Activated naive CD8-positive, alpha-beta T cell treated with anti-CD3 and anti-CD28 coated beads for 36 hours (primary cell): ENCODE measurements around the gene SF3B1. TPM values are rescaled to one million over a fixed set of nuclear protein-coding genes. Genes with fewer than 3 reads are reported as not detected.
"Not testable (repeated sequence)": the region's sequence is repeated elsewhere in the genome, so short reads cannot be mapped to it uniquely, and the experiment has no call there.

Experiments
- DNase-seq: peaks from one replicate; pipeline ENCODE4 v3.0.0; 2021
- H3K27ac Mint-ChIP-seq: one replicate; pipeline ENCODE4 v1.8.0; 2022; ENCODE audit warnings: mild to moderate bottlenecking, moderate library complexity, mixed read lengths
- H3K27me3 Mint-ChIP-seq: one replicate; pipeline ENCODE4 v1.8.0; 2022; ENCODE audit warnings: mild to moderate bottlenecking, mixed read lengths
- H3K36me3 Mint-ChIP-seq: one replicate; pipeline ENCODE4 v1.8.0; 2021; ENCODE audit warnings: mild to moderate bottlenecking, mixed read lengths
- H3K4me1 Mint-ChIP-seq: one replicate; pipeline ENCODE4 v1.8.0; 2021; ENCODE audit warnings: mixed read lengths
- H3K4me3 Mint-ChIP-seq: one replicate; pipeline ENCODE4 v1.8.0; 2022; ENCODE audit warnings: mild to moderate bottlenecking, moderate library complexity, mixed read lengths
- H3K9me3 Mint-ChIP-seq: one replicate; pipeline ENCODE4 v1.8.0; 2022; ENCODE audit warnings: mixed read lengths
- total RNA-seq, 2 experiments: library from RNA; stranded (reverse); gene quantifications; one replicate each; pipeline ENCODE4 v1.2.3, GENCODE V29; 2021

The SF3B1 gene
- total RNA-seq, 2 experiments from 2014 or later = 230 to 241 TPM

DNA sequence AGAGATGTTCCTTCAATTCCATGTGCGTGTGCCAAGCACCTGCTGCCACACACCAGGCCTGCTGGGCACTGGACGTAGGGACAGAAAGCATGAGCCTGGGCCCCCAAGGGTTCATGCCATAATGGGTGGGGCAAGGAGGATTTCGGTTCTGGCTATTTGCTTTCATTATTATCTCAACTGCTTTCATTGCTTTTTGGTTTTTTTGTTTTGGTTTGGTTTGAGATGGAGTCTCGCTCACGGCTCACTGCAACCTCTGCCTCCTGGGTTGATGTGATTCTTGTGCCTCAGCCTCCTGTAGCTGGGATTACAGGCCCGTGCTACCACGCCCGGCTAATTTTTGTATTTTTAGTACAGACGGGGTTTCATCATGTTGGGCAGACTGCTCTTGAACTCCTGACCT, 57.2 kb downstream of the SF3B1 start:
- Mint-ChIP-seq H3K9me3 (no peaks in the 10 kb centered on the region), H3K4me1 (peaks cover 18% of the 10 kb centered on the region), H3K4me3 (no peak overlapping the region), H3K36me3 (no peaks in the 10 kb centered on the region), H3K27ac (no peak overlapping the region), H3K27me3 (no peaks in the 10 kb centered on the region)
- DNase-seq = no peak

DNA sequence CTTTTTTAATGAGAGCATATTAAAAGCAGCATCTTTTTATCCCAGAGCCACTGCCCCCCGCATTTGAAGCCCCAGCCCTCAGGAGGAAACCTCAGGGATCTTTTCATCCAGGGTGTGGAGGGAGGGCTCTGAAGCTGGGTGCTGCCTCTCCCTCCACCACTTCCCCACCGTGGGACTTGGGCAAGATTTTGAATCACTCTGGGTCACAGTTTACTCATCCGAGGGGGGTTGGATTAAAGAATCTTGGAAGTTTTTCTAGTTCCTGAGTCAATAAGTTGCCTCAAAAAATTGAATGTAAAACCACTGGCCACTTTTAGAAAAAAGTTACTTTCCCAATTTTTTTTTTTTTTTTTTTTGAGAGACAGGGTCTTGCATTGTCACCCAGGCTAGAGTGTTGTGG, 62.2 kb downstream of the SF3B1 start:
- Mint-ChIP-seq H3K27ac (no peak overlapping the region), H3K4me1 (peaks cover 24% of the 10 kb centered on the region), H3K4me3 (no peak overlapping the region), H3K36me3 (no peaks in the 10 kb centered on the region), H3K9me3 (no peaks in the 10 kb centered on the region), H3K27me3 (no peaks in the 10 kb centered on the region)
- no peak for DNase-seq

DNA sequence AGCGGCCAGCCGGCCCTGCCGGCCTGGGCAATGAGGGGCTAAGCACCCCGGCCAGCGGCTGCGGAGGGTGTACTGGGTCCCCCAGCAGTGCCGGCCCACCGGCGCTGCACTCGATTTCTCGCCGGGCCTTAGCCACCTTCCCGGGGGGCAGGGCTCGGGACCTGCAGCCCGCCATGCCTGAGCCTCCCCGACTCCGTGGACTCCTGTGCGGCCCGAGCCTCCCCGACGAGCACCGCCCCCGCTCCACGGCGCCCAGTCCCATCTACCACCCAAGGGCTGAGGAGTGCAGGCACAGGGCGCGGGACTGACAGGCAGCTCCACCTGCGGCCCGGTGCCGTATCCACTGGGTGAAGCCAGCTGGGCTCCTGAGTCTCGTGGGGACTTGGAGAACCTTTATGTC, 64.2 kb downstream of the SF3B1 start:
- H3K27ac Mint-ChIP-seq, H3K27me3 Mint-ChIP-seq, H3K36me3 Mint-ChIP-seq, H3K4me3 Mint-ChIP-seq, DNase-seq, H3K9me3 Mint-ChIP-seq: not testable (repeated sequence)
- peaks cover 20% of the 10 kb centered on the region for H3K4me1 Mint-ChIP-seq

- Mint-ChIP-seq H3K4me1 (peaks cover 20% of the 10 kb centered on the region), H3K27me3 (no peaks in the 10 kb centered on the region), H3K36me3 (no peaks in the 10 kb centered on the region), H3K27ac (no peak overlapping the region), H3K9me3 (no peaks in the 10 kb centered on the region), H3K4me3 (no peak overlapping the region)
- no peak for DNase-seq
These were observed 64.9 kb downstream of the SF3B1 start for GRCh38 chr2:197369933-197370320.

DNA sequence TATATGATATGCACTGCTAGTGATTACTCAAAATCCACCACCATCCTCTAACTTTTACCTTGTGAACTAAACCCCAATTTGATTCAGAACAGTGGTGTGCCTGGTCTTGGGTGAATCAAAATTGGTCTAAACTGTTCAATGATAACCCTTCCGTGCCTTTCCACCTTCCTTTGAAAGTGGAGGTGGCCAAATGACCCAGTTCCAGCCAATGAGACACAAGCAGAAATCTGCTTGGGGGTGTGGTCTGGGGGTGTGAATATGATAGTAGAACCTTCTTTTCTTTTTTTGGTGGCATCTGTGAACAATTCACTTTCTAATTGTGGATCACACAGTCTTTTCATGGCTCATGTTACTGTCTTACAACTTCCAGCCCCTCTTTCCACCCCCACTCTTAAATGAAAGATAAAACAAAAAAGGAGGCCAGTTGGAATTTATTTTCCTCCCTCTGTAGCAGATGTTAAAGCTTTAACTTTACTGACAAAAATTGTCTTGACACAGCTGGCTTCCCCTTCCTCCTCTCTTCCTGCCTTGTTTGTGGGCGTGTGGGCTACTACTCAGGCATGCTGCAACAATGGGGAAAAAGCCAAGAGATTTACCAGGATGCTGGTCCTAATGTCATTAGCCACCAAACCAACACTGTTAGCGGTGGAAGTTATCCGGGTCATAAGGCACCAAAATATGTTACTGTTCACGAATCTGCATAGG, 65.4 kb downstream of the SF3B1 start:
- H3K4me3 Mint-ChIP-seq = no peak overlapping the region
- no peaks in the 10 kb centered on the region for H3K27me3 Mint-ChIP-seq
- peaks cover 20% of the 10 kb centered on the region for H3K4me1 Mint-ChIP-seq
- no peak overlapping the region for H3K27ac Mint-ChIP-seq
- no peak for DNase-seq
- no peaks in the 10 kb centered on the region for H3K36me3 Mint-ChIP-seq
- H3K9me3 Mint-ChIP-seq = no peaks in the 10 kb centered on the region

DNA sequence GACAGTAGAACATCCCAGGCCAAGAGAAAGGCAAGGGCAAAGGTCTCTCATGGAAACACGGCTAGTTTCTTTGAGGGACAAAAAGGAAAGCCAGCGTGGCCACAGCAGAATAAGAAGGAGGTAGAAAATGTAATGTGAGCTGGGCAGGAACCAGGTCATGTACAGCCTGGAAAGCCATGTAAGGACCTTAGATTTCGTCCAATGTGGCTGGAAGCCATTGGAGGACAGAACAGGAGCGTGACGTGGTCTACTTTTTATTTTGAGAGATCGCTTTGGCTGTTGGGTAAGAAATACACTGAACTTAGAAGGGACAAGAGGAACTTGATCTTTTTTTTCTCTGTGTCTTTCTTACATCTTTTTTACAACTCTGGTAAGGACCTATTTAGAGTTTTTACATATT, 66.4 kb downstream of the SF3B1 start:
- Mint-ChIP-seq H3K4me1 (peaks cover 18% of the 10 kb centered on the region), H3K27ac (no peak overlapping the region), H3K27me3 (no peaks in the 10 kb centered on the region), H3K9me3 (no peaks in the 10 kb centered on the region), H3K36me3 (no peaks in the 10 kb centered on the region), H3K4me3 (no peak overlapping the region)
- DNase-seq = no peak

GRCh38 chr2:197363998-197364397, 70.8 kb downstream of the SF3B1 start:
- no peak for DNase-seq
- H3K4me3 Mint-ChIP-seq = no peak overlapping the region
- peaks cover 7% of the 10 kb centered on the region for H3K36me3 Mint-ChIP-seq
- peaks cover 3% of the 10 kb centered on the region for H3K9me3 Mint-ChIP-seq
- no peaks in the 10 kb centered on the region for H3K27me3 Mint-ChIP-seq
- peaks cover 22% of the 10 kb centered on the region for H3K4me1 Mint-ChIP-seq
- H3K27ac Mint-ChIP-seq = peak overlapping the region; percentile 9

GRCh38 chr2:197360744-197361156, 74.1 kb downstream of the SF3B1 start:
- no peak for DNase-seq
- peaks cover 7% of the 10 kb centered on the region for H3K36me3 Mint-ChIP-seq
- H3K9me3 Mint-ChIP-seq = peaks cover 3% of the 10 kb centered on the region
- peaks cover 36% of the 10 kb centered on the region for H3K4me1 Mint-ChIP-seq
- H3K4me3 Mint-ChIP-seq = no peak overlapping the region
- H3K27me3 Mint-ChIP-seq = no peaks in the 10 kb centered on the region
- peak overlapping the region; percentile 8 for H3K27ac Mint-ChIP-seq

DNA sequence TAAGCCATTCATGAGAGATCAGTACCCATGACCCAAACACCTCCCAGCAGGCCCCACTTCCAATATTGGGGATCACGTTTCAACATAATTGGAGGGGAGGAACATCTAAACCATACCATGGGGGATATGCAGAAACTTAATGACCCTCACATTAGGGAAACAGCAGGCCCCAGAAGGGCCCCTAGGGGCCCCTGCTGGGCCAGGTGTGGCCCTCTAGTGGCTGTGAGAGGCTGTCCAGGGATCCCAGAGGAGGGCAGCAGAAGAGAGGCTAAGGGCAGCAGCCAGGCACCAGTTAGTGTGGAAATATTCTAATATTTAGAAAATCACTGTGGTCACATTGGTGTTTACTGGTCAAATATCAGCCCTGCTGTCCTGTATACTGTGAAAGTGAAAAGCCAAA, 75.0 kb downstream of the SF3B1 start:
- no peak for DNase-seq
- Mint-ChIP-seq H3K4me1 (peaks cover 36% of the 10 kb centered on the region), H3K4me3 (no peak overlapping the region), H3K36me3 (peaks cover 7% of the 10 kb centered on the region), H3K27ac (no peak overlapping the region), H3K27me3 (no peaks in the 10 kb centered on the region), H3K9me3 (peaks cover 3% of the 10 kb centered on the region)

- H3K36me3 Mint-ChIP-seq = peaks cover 7% of the 10 kb centered on the region
- peaks cover 36% of the 10 kb centered on the region for H3K4me1 Mint-ChIP-seq
- no peaks in the 10 kb centered on the region for H3K27me3 Mint-ChIP-seq
- H3K4me3 Mint-ChIP-seq = no peak overlapping the region
- H3K9me3 Mint-ChIP-seq = peaks cover 3% of the 10 kb centered on the region
- no peak for DNase-seq
- peak overlapping the region; percentile 55 for H3K27ac Mint-ChIP-seq
These were observed 75.9 kb downstream of the SF3B1 start for GRCh38 chr2:197358931-197359330.

DNA sequence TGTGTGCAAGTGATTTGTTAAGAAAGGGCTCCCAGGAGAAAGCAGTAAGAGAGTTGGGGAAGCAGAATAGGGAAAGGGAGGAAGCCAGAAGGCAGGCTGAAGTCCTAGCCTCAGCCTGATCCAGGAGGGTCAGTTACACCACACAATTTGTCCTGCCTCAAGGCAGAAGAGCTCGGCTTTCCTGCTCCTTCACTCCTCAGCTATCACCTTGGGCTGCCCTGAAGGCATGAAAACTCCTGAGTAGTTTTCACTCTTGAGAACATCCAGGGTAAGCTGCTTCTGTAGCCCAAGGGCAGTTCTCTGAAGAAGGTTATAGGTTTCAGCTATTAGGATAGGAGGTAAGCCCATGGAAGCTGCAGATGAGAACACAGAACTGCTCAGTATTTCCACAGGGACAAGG, 76.8 kb downstream of the SF3B1 start:
- Mint-ChIP-seq H3K27ac (no peak overlapping the region), H3K4me3 (no peak overlapping the region), H3K9me3 (peaks cover 3% of the 10 kb centered on the region), H3K36me3 (peaks cover 7% of the 10 kb centered on the region), H3K27me3 (no peaks in the 10 kb centered on the region), H3K4me1 (peaks cover 40% of the 10 kb centered on the region)
- DNase-seq = no peak

DNA sequence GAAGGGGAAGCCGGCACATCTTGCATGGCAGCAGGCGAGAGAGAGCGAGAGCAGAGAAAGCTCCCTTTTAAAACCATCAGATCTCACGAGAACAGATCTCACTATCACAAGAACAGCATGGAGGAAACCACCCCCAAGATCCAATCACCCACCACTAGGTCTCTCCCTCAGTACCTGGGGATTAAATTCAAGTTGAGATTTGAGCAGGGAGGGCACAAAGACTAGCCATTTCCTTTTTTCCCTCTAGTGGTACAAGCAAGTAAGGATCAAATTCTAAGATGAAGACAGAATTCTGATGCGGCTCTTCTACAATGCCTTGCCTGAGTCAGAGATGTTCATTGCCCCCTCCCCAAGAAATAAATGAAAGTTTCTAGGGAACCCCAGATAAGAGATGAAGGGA, 78.7 kb downstream of the SF3B1 start:
- Mint-ChIP-seq H3K27me3 (no peaks in the 10 kb centered on the region), H3K9me3 (peaks cover 3% of the 10 kb centered on the region), H3K36me3 (peaks cover 7% of the 10 kb centered on the region), H3K27ac (peak overlapping the region; percentile 52), H3K4me3 (no peak overlapping the region), H3K4me1 (peaks cover 44% of the 10 kb centered on the region)
- no peak for DNase-seq

DNA sequence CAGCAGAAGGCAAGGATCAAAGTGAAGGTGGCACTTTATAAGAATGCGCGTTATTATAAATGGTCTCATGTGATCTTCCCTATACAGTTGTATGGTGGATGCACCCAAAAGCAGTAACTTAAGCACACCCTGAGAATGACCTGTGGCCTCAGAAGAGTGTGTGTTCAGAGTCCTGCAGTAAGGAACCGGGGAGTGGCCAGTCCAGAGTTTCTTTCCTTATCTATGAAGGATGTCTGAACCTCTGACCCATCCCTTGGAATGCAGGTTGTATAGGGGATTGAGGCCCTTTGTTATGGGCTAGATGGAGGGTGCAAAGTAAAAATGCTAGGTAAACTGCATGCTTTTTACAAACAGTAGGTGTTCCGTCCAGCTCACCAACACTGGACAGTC, 80.7 kb downstream of the SF3B1 start:
- Mint-ChIP-seq H3K27me3 (no peaks in the 10 kb centered on the region), H3K4me1 (peaks cover 35% of the 10 kb centered on the region), H3K27ac (no peak overlapping the region), H3K4me3 (no peak overlapping the region), H3K9me3 (no peaks in the 10 kb centered on the region), H3K36me3 (peaks cover 2% of the 10 kb centered on the region)
- DNase-seq = no peak

GRCh38 chr2:197353393-197354168, 81.2 kb downstream of the SF3B1 start:
- Mint-ChIP-seq H3K4me3 (no peak overlapping the region), H3K4me1 (peaks cover 30% of the 10 kb centered on the region), H3K36me3 (no peaks in the 10 kb centered on the region), H3K27me3 (no peaks in the 10 kb centered on the region), H3K27ac (no peak overlapping the region), H3K9me3 (no peaks in the 10 kb centered on the region)
- DNase-seq = no peak

- no peak overlapping the region for H3K27ac Mint-ChIP-seq
- DNase-seq = no peak
- no peaks in the 10 kb centered on the region for H3K9me3 Mint-ChIP-seq
- no peaks in the 10 kb centered on the region for H3K36me3 Mint-ChIP-seq
- H3K4me3 Mint-ChIP-seq = no peak overlapping the region
- H3K4me1 Mint-ChIP-seq = peaks cover 17% of the 10 kb centered on the region
- H3K27me3 Mint-ChIP-seq = no peaks in the 10 kb centered on the region
These were observed 85.1 kb downstream of the SF3B1 start for GRCh38 chr2:197349699-197350098.
